Hematopoietic multipotent progenitor cell (in vitro differentiated cells): ENCODE measurements around the gene ATP11A. TPM values are rescaled to one million over a fixed set of nuclear protein-coding genes. Genes with fewer than 3 reads are reported as not detected.
A peak's percentile ranks its signal among the peaks of the same experiment; 100 is the strongest.

ENCODE experiments used
- DNase-seq, 3 donors: peaks; one replicate each; pipeline ENCODE4 v3.0.0-alpha.2; 2011 to 2015; ENCODE audit warnings: low read depth in 2 of 3, low spot score in 2 of 3
- total RNA-seq: library from RNA; depleted of rRNA; stranded (reverse); fragments of >200 nt; gene quantifications from one replicate; pipeline ENCODE4 v1.2.3, GENCODE V29; 2012

Gene ATP11A
- total RNA-seq, 1 donor = 10.0 TPM

- DNase-seq = no peak
These were observed 221.5 kb downstream of the ATP11A start for GRCh38 chr13:112911285-112911701.

DNA sequence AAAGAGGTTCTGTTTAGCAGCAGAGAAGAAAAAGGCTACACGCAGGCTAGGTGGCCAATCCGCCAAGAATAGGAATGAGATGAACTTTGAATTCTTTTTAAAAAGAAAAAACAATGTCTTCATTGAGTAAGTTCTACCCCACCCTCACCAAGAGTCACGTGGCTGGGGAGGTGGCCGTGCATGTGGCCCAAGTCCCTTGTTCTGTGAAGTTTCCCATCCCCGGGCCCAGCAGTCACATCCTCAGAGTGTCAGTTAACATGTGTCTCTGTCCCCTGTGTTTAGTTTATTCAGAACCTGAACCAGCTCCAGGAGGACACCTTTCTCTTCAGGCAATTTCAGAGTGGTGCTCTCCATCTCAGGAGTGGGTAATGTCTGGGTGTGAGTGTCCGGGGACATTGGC, 222.0 kb downstream of the ATP11A start:
- no peak for DNase-seq

DNA sequence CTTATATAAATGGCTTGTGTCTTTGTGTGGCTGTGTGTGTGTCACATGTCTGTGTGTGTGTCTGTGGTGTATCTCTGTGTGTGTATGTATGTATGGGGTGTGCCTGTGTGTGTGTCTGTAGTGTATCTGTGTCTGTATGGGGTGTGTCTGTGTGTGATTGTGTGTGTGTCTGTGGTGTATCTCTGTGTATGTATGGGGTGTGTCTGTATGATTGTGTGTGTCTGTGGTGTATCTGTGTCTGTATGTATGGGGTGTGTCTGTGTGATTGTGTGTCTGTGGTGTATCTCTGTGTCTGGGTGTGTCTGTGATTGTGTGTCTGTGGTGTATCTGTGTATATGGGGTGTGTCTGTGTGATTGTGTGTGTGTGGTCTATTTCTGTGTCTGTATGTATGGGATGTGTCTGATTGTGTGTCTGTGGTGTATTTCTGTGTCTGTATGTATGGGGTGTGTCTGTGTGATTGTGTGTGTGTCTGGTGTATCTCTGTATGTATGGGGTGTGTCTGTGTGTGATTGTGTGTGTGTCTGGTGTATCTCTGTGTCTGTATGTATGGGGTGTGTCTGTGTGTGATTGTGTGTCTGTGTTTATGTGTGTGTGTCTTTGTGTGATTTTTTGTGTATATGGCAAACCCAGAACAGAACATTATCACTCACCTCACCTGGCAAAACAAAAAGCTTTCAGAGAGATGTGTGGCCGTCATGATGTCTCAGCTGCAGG, 223.0 kb downstream of the ATP11A start:
- no peak for DNase-seq

- no peak for DNase-seq
These were observed 226.5 kb downstream of the ATP11A start for GRCh38 chr13:112916296-112916695.

DNA sequence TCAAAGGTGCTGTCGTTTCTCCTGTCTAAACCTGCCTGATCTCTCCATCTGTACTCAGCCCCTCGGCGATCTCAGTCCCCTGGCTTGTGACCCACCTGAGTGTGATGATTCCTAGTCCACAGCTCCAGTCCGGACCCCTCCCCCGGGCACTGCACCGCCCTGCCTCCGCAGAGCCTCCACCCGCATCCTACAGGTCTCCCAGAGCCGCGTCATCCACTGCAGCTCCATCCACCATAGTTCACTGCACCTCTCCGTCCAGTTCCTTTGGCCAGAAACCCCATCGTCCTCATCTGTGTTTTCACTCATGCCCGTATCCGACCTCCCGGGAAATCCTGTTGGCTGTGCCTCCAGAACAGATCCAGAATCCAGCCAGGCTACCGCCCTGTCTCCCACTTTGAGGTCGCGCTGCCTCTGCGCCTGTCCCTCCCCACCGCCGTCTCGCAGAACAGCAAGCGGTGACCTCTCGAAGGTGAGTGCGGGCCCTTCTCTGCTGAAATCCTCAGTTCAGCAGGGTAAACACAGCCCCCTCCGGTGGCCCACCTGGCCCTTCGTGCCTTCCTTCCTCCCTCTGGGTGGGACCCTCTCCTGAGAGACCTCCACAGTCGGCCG, 227.3 kb downstream of the ATP11A start:
- DNase-seq = no peak

- DNase-seq = no peak
These were observed 227.9 kb downstream of the ATP11A start for GRCh38 chr13:112917737-112918136.

GRCh38 chr13:112918266-112918665, 228.4 kb downstream of the ATP11A start:
- DNase-seq = no peak

GRCh38 chr13:112918746-112919145, 228.9 kb downstream of the ATP11A start:
- no peak for DNase-seq

DNA sequence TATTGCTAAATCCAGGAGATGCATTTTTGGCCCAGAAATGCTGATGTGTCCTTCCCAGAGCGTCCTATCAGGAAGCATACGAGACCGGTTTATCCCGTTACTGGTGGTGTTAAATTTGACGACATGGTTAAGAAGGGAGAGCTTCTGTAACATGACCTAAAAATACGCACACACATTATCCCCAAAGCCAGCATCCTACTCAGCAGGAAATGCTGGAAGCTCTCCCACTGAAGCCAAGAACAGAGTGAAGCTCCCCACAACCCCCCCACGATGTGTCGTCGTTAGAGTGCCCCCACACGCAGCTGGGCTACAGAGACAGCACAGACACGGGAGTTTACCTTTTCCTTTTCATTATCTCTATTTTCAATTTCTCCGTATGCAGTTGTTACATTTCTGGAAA, 234.1 kb downstream of the ATP11A start:
- no peak for DNase-seq

DNA sequence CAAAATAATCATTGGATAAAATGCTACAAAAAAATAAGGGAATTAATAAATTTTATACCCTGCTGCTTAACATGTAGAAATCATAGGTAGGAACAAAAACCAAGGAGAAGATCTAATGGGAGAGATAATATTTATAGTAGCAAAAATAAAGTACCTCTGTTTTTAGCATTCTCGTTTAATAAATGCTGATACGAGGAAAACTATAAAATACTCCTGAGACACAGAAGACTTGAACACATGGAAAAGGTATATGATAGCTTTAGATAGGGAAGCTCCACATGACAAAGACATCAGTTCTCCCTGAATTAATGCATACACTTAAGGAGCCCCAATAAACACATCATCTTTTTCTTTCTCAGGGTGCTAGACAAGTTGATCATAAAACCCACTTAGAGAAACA, 234.5 kb downstream of the ATP11A start:
- DNase-seq = no peak

- no peak for DNase-seq
These were observed 236.2 kb downstream of the ATP11A start for GRCh38 chr13:112926003-112926402.

- no peak for DNase-seq
These were observed 237.2 kb downstream of the ATP11A start for GRCh38 chr13:112926993-112927392.

GRCh38 chr13:112928020-112928971, 238.5 kb downstream of the ATP11A start:
- no peak for DNase-seq

DNA sequence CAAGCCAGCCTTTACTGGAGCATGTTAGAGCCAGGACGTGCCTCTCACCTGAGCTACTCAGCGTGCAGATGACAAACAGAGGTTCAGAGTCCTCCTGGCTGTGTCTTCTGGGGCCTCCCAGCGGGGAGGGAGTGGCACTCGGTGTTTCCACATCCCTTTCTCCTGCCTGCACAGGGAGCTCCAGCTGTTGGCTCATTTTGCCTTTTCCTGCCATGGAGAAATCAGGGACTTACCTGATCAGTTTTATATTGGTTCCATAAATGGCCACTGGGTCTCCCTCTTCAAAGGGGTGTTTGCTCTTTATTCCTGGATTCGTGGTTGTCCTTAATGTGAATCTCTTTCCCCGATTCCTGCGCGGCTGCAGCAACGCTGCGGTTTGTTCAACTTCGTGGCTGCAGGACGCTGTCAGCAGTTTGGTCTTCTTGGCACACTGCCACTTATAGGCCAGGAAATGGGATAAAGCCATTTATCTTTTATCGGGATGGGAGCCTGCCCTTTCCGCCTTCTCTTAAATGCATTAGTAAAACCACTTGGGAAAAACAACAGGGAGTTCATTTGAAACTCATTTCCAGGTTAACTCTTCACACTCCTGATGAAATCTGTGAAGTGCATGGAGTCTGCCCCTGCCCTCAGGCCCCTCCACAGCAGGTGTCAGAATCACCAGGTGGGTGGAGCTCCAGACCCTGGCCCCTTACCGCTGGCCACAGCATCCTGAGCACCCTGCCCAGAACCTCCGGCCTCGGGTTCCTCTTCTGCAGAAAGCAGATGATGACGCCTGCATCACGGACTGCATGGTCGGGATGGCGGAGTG, 239.3 kb downstream of the ATP11A start:
- DNase-seq = peak in 2 of 3 donors; percentile 62 to 83

GRCh38 chr13:112929783-112930055, 239.9 kb downstream of the ATP11A start:
- no peak for DNase-seq

GRCh38 chr13:112930192-112930591, 240.4 kb downstream of the ATP11A start:
- DNase-seq = no peak

DNA sequence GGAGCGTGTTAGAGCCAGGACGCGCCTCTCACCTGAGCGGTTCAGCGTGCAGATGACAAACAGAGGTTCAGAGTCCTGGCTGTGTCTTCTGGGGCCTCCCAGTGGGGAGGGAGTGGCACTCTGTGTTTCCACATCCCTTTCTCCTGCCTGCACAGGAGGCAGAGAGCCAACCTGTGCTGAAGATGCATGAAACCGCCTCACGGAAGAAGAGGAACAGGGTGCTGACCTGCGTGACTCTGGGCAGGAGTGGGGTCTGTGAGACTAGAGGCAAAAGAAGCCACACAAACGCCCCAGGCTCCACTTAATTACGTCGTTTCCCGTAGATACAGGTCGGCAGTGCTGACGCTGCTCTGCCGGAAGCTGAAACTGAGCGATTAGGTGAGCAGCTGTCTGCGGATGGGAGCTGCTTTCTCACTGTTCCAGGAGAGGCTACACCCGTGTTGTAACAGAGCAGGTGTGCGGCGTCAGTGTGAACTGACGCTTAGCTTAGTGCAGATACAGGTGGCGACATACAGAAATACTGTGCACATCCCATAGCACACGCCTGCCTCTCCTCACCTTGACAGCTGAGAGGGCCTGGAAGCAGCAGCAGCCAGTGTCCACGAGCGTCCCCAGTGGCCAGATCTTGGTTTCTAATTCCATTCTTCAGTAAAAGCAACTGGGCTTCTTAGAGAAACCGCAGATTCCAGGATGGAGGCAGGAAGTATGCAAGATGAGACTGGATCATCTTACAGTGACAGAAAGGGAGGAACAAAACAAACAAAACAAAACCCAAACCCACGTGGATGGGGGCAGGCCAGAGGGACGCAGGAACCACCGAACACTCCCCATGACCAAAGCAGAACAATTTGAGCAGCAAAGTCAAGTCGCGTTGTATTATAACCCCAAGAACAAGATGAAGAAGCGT, 241.4 kb downstream of the ATP11A start:
- no peak for DNase-seq

DNA sequence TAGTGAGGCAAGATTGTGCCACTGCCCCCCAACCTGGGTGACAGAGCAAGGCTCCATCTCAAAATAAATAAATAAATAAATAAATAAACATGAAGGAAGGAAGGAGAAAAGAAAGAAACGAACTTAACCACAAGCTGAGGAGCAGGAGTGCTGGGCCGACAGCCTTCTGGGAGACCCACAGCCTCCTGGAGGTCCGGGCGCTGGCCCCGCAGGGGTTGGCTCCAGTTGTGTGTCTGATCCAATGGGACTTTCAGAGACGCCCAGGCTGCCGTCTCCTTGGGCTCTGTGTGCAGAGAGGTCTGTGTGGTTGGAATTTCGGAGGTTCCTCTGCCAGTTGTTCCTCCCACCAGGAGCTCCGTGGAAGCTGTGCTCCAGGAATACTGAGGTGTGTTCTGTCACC, 243.1 kb downstream of the ATP11A start:
- DNase-seq = no peak

DNA sequence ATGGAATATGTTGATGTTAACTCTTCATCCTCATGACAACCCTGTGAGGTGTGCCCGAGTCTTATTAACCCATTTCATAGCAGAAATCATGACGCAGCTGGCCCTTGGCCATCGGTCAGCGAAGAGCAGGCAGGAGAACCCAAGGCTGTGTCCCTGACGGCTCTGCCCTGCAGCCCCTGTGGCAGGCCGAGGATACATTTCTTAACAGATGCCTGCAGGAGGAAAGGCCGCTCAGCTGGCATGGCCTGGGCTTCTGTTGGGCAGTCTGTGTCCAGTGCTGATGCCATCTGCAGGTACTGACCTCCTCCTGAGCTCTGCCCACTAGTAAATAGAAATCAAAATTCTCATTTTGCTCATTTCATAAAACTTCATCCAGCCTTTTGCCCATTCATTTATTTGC, 243.8 kb downstream of the ATP11A start:
- no peak for DNase-seq

DNA sequence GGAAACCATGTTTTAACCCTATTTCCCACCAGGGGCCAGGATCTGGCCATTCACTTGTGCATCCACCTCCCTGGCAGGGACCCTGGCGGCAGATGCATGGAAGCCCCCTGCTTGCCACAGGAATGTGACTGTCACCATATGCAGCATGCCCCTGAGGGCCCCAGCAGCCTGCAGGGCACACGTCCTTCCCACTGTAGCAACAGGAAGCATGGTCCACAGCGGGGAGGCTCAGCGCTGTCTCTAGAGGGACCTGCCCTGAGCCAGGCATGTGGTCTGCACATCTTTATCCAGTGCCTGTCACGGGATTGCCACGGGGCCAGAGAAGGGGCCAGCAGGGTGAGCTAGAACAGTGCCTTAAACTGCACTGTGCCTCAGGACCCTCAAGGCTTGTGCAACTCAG, 244.2 kb downstream of the ATP11A start:
- DNase-seq = no peak
